Neural crest cell (in vitro differentiated cells): ENCODE results near the gene RBMS3. TPM values are rescaled to one million over a fixed set of nuclear protein-coding genes. Genes with fewer than 3 reads are reported as not detected.

Experiments used
- DNase-seq: peaks from one replicate; pipeline ENCODE4 v3.0.0; 2021; ENCODE audit warnings: low read depth, mixed read lengths, low spot score
- H3K27ac Mint-ChIP-seq: one replicate; pipeline ENCODE4 v1.8.0; 2021; ENCODE audit warnings: mild to moderate bottlenecking, mixed read lengths; ENCODE audit not compliant: unreplicated experiment
- H3K27me3 Mint-ChIP-seq: 2 replicates; pipeline ENCODE4 v1.8.0; 2021; ENCODE audit warnings: low read depth, mild to moderate bottlenecking, mixed read lengths
- H3K36me3 Mint-ChIP-seq: 2 replicates; pipeline ENCODE4 v1.8.0; 2021; ENCODE audit warnings: low read depth, mild to moderate bottlenecking, mixed read lengths
- H3K4me1 Mint-ChIP-seq: 2 replicates; pipeline ENCODE4 v1.8.0; 2021; ENCODE audit warnings: mixed read lengths
- H3K4me3 Mint-ChIP-seq: one replicate; pipeline ENCODE4 v1.8.0; 2021; ENCODE audit warnings: mild to moderate bottlenecking, mixed read lengths
- H3K9me3 Mint-ChIP-seq: 2 replicates; pipeline ENCODE4 v1.8.0; 2021; ENCODE audit warnings: mixed read lengths
- CTCF ChIP-seq: fragments of 200-600 bp; sonication (generic); conservative IDR thresholded peaks from 2 replicates; pipeline ENCODE4 v1.5.0; 2021; ENCODE audit warnings: antibody characterized with exemption, mild to moderate bottlenecking
- total RNA-seq: library from RNA; stranded (reverse); gene quantifications from 2 replicates; pipeline ENCODE4 v1.2.1, GENCODE V29; 2021

Gene RBMS3
- total RNA-seq, 1 donor from 2014 or later = 35.4 TPM

- Mint-ChIP-seq H3K27ac (no peak overlapping the region), H3K27me3 (no peaks in the 10 kb centered on the region)
Measured at GRCh38 chr3:29601861-29602585, 321.2 kb downstream of the RBMS3 start.

GRCh38 chr3:29605845-29606244 is 325.0 kb downstream of the RBMS3 start:
- Mint-ChIP-seq H3K27me3 (no peaks in the 10 kb centered on the region), H3K4me1 (peaks cover 4% of the 10 kb centered on the region), H3K27ac (no peak overlapping the region), H3K9me3 (no peaks in the 10 kb centered on the region), H3K36me3 (no peaks in the 10 kb centered on the region), H3K4me3 (no peak overlapping the region)
- no peak for DNase-seq
- TF ChIP-seq CTCF = no peak

More at GRCh38 chr3:29601861-29602585, 321.2 kb downstream of the RBMS3 start:
- H3K36me3 Mint-ChIP-seq = no peaks in the 10 kb centered on the region
- peaks cover 4% of the 10 kb centered on the region for H3K4me1 Mint-ChIP-seq
- TF ChIP-seq CTCF = no peak
- no peaks in the 10 kb centered on the region for H3K9me3 Mint-ChIP-seq
- no peak overlapping the region for H3K4me3 Mint-ChIP-seq
- no peak for DNase-seq

GRCh38 chr3:29606416-29606815 is 325.5 kb downstream of the RBMS3 start:
- H3K36me3 Mint-ChIP-seq = no peaks in the 10 kb centered on the region
- no peaks in the 10 kb centered on the region for H3K27me3 Mint-ChIP-seq
- H3K4me3 Mint-ChIP-seq = no peak overlapping the region
- DNase-seq = no peak
- H3K4me1 Mint-ChIP-seq = peaks cover 4% of the 10 kb centered on the region
- H3K9me3 Mint-ChIP-seq = no peaks in the 10 kb centered on the region
- no peak for TF ChIP-seq CTCF
- no peak overlapping the region for H3K27ac Mint-ChIP-seq

- H3K27ac Mint-ChIP-seq = no peak overlapping the region
- no peaks in the 10 kb centered on the region for H3K9me3 Mint-ChIP-seq
- peaks cover 4% of the 10 kb centered on the region for H3K4me1 Mint-ChIP-seq
- no peaks in the 10 kb centered on the region for H3K36me3 Mint-ChIP-seq
- no peaks in the 10 kb centered on the region for H3K27me3 Mint-ChIP-seq
- TF ChIP-seq CTCF = no peak
- no peak overlapping the region for H3K4me3 Mint-ChIP-seq
- DNase-seq = no peak
Measured at GRCh38 chr3:29608414-29609327, 327.8 kb downstream of the RBMS3 start.

- H3K4me1 Mint-ChIP-seq = peaks cover 4% of the 10 kb centered on the region
- H3K4me3 Mint-ChIP-seq = no peak overlapping the region
- no peak overlapping the region for H3K27ac Mint-ChIP-seq
- H3K27me3 Mint-ChIP-seq = no peaks in the 10 kb centered on the region
- no peak for DNase-seq
- no peaks in the 10 kb centered on the region for H3K36me3 Mint-ChIP-seq
- peaks cover 3% of the 10 kb centered on the region for H3K9me3 Mint-ChIP-seq
- no peak for TF ChIP-seq CTCF
Measured at GRCh38 chr3:29609328-29609811, 328.5 kb downstream of the RBMS3 start.
